ENCODE data around the gene CLMP. TPM values are rescaled to one million over a fixed set of nuclear protein-coding genes. Genes with fewer than 3 reads are reported as not detected.

The CLMP gene
- under 1 TPM in 2 of 3 donors, not detected in 1; 0.11 to 0.58 TPM for polyA plus RNA-seq

- Mint-ChIP-seq H3K4me3 (peak within 1 kb of the TSS; percentile 64 to 88 (median 79)), H3K9me3 (peaks cover 0 to 2% (median 0%) of the 10 kb centered on the region in 6 donors), H3K27ac (no peak within 1 kb of the TSS), H3K27me3 (ENCODE audit: low read depth in 3 of 3) (peaks cover 9 to 24% (median 20%) of the 10 kb centered on the region in 3 donors), H3K36me3 (peaks cover 0 to 4% (median 0%) of the 10 kb centered on the region in 3 donors), H3K4me1 (peaks cover 8% of the 10 kb centered on the region in 2 donors)
- peak in 2 of 3 donors; percentile 6 to 20 for DNase-seq
These were observed at the start of gene CLMP for GRCh38 chr11:123195188-123196059. Gene CLMP, minus strand, starts transcription at chr11:123195248. Its CDS starts 308 bp downstream, at chr11:123194940.

GRCh38 chr11:123241874-123242543 is 47.0 kb upstream of the CLMP start:
- no peak overlapping the region for H3K4me3 Mint-ChIP-seq

GRCh38 chr11:123241294-123241693 is 46.2 kb upstream of the CLMP start:
- Mint-ChIP-seq H3K4me1 (no peaks in the 10 kb centered on the region), H3K27ac (no peak overlapping the region), H3K9me3 (no peaks in the 10 kb centered on the region), H3K27me3 (ENCODE audit: low read depth in 3 of 3) (peaks cover 0 to 3% (median 0%) of the 10 kb centered on the region in 3 donors), H3K36me3 (no peaks in the 10 kb centered on the region), H3K4me3 (no peak overlapping the region)
- DNase-seq, result no peak

More at GRCh38 chr11:123241874-123242543, 47.0 kb upstream of the CLMP start:
- H3K4me1 Mint-ChIP-seq, result peaks cover under 1 to 2% of the 10 kb centered on the region in 2 donors
- no peak overlapping the region for H3K27ac Mint-ChIP-seq
- H3K9me3 Mint-ChIP-seq, result no peaks in the 10 kb centered on the region
- DNase-seq, result no peak
- H3K27me3 Mint-ChIP-seq (ENCODE audit: low read depth in 3 of 3), result peaks cover 0 to 3% (median 0%) of the 10 kb centered on the region in 3 donors
- H3K36me3 Mint-ChIP-seq, result no peaks in the 10 kb centered on the region

- Mint-ChIP-seq H3K9me3 (no peaks in the 10 kb centered on the region), H3K4me1 (peaks cover 2 to 5% of the 10 kb centered on the region in 2 donors), H3K27ac (no peak overlapping the region), H3K4me3 (no peak overlapping the region), H3K36me3 (no peaks in the 10 kb centered on the region), H3K27me3 (ENCODE audit: low read depth in 3 of 3) (peaks cover 0 to 3% (median 2%) of the 10 kb centered on the region in 3 donors)
- no peak for DNase-seq
These were observed 44.4 kb upstream of the CLMP start for GRCh38 chr11:123239191-123240150.

GRCh38 chr11:123238297-123238696 is 43.2 kb upstream of the CLMP start:
- Mint-ChIP-seq H3K4me1 (peaks cover 9 to 13% of the 10 kb centered on the region in 2 donors), H3K9me3 (no peaks in the 10 kb centered on the region), H3K4me3 (no peak overlapping the region)

GRCh38 chr11:123236879-123237278 is 41.8 kb upstream of the CLMP start:
- Mint-ChIP-seq H3K4me1 (peaks cover 20 to 23% of the 10 kb centered on the region in 2 donors), H3K4me3 (no peak overlapping the region), H3K27me3 (ENCODE audit: low read depth in 3 of 3) (peaks cover 0 to 4% (median 3%) of the 10 kb centered on the region in 3 donors), H3K36me3 (no peaks in the 10 kb centered on the region), H3K9me3 (no peaks in the 10 kb centered on the region), H3K27ac (no peak overlapping the region)
- DNase-seq, result no peak

More at GRCh38 chr11:123238297-123238696, 43.2 kb upstream of the CLMP start:
- H3K36me3 Mint-ChIP-seq, result no peaks in the 10 kb centered on the region
- H3K27me3 Mint-ChIP-seq (ENCODE audit: low read depth in 3 of 3), result peaks cover 0 to 3% (median 2%) of the 10 kb centered on the region in 3 donors
- no peak for DNase-seq
- H3K27ac Mint-ChIP-seq, result no peak overlapping the region

GRCh38 chr11:123235656-123236261 is 40.7 kb upstream of the CLMP start:
- no peaks in the 10 kb centered on the region for H3K36me3 Mint-ChIP-seq
- DNase-seq, result no peak

GRCh38 chr11:123235117-123235655 is 40.1 kb upstream of the CLMP start:
- Mint-ChIP-seq H3K27ac (peak overlapping the region in 1 of 6 donors; percentile 21), H3K36me3 (no peaks in the 10 kb centered on the region), H3K9me3 (no peaks in the 10 kb centered on the region), H3K4me1 (peaks cover 22 to 23% of the 10 kb centered on the region in 2 donors), H3K27me3 (ENCODE audit: low read depth in 3 of 3) (peaks cover 0 to 4% (median 0%) of the 10 kb centered on the region in 3 donors), H3K4me3 (no peak overlapping the region)
- peak; percentile 4 to 25 (median 21) for DNase-seq

More at GRCh38 chr11:123235656-123236261, 40.7 kb upstream of the CLMP start:
- Mint-ChIP-seq H3K4me3 (no peak overlapping the region), H3K4me1 (peaks cover 22 to 23% of the 10 kb centered on the region in 2 donors), H3K27ac (no peak overlapping the region), H3K9me3 (no peaks in the 10 kb centered on the region), H3K27me3 (ENCODE audit: low read depth in 3 of 3) (peaks cover 0 to 4% (median 0%) of the 10 kb centered on the region in 3 donors)

- H3K4me3 Mint-ChIP-seq, result peak overlapping the region; percentile 11 to 78 (median 67)
- H3K9me3 Mint-ChIP-seq, result no peaks in the 10 kb centered on the region
- peaks cover 0 to 4% (median 0%) of the 10 kb centered on the region in 3 donors for H3K27me3 Mint-ChIP-seq (ENCODE audit: low read depth in 3 of 3)
- peaks cover 22 to 23% of the 10 kb centered on the region in 2 donors for H3K4me1 Mint-ChIP-seq
- peak overlapping the region; percentile 84 to 95 (median 92) for H3K27ac Mint-ChIP-seq
- no peak for DNase-seq
- no peaks in the 10 kb centered on the region for H3K36me3 Mint-ChIP-seq
These were observed 38.9 kb upstream of the CLMP start for GRCh38 chr11:123233975-123234334.

GRCh38 chr11:123233280-123233974 is 38.4 kb upstream of the CLMP start:
- Mint-ChIP-seq H3K4me1 (peaks cover 22 to 23% of the 10 kb centered on the region in 2 donors), H3K9me3 (no peaks in the 10 kb centered on the region), H3K27ac (peak overlapping the region; percentile 84 to 95 (median 92)), H3K4me3 (peak overlapping the region; percentile 60 to 78 (median 69)), H3K27me3 (ENCODE audit: low read depth in 3 of 3) (peaks cover 0 to 6% (median 0%) of the 10 kb centered on the region in 3 donors), H3K36me3 (no peaks in the 10 kb centered on the region)
- peak; percentile 24 to 37 (median 32) for DNase-seq

GRCh38 chr11:123231777-123232176 is 36.7 kb upstream of the CLMP start:
- Mint-ChIP-seq H3K4me1 (peaks cover 22 to 23% of the 10 kb centered on the region in 2 donors), H3K36me3 (no peaks in the 10 kb centered on the region), H3K27ac (peak overlapping the region in 3 of 6 donors; percentile 2 to 70 (median 32)), H3K27me3 (ENCODE audit: low read depth in 3 of 3) (peaks cover 0 to 8% (median 0%) of the 10 kb centered on the region in 3 donors), H3K9me3 (no peaks in the 10 kb centered on the region), H3K4me3 (no peak overlapping the region)
- no peak for DNase-seq

- peaks cover 22 to 23% of the 10 kb centered on the region in 2 donors for H3K4me1 Mint-ChIP-seq
- no peaks in the 10 kb centered on the region for H3K36me3 Mint-ChIP-seq
- no peak overlapping the region for H3K4me3 Mint-ChIP-seq
- no peaks in the 10 kb centered on the region for H3K9me3 Mint-ChIP-seq
- no peak for DNase-seq
- peaks cover 0 to 8% (median under 1%) of the 10 kb centered on the region in 3 donors for H3K27me3 Mint-ChIP-seq (ENCODE audit: low read depth in 3 of 3)
- peak overlapping the region in 2 of 6 donors; percentile 32 to 70 for H3K27ac Mint-ChIP-seq
These were observed 36.2 kb upstream of the CLMP start for GRCh38 chr11:123231256-123231655.

Data from immature natural killer cell (primary cell).